Calu3 (cell line): ENCODE measurements around the gene RND3. TPM values are rescaled to one million over a fixed set of nuclear protein-coding genes. Genes with fewer than 3 reads are reported as not detected.
A peak's percentile ranks its signal among the peaks of the same experiment; 100 is the strongest.

Source experiments
- BruUV-seq: library from RNA; stranded (reverse); fragments of 400-500 nt; replicated peaks from 2 replicates; lab custom pipeline; 2021; lab: Mats Ljungman, UMichigan
- CTCF ChIA-PET: fragments of 300-600 bp; sonication (Branson Sonifier 250); formaldehyde crosslinking; loops from one replicate; lab custom pipeline; 2022; ENCODE audit warnings: antibody characterized with exemption; lab: Charles Lee
- DNase-seq: peaks from one replicate; pipeline ENCODE4 v3.0.0; 2022
- H3K27ac Mint-ChIP-seq: one replicate; pipeline ENCODE4 v1.8.0; 2022; ENCODE audit warnings: mixed read lengths; ENCODE audit not compliant: unreplicated experiment
- H3K27me3 Mint-ChIP-seq: one replicate; pipeline ENCODE4 v1.8.0; 2022; ENCODE audit warnings: mixed read lengths; ENCODE audit not compliant: unreplicated experiment
- H3K36me3 Mint-ChIP-seq: one replicate; pipeline ENCODE4 v1.8.0; 2022; ENCODE audit warnings: mild to moderate bottlenecking, moderate library complexity, mixed read lengths; ENCODE audit not compliant: insufficient read depth, unreplicated experiment
- H3K4me1 Mint-ChIP-seq: one replicate; pipeline ENCODE4 v1.8.0; 2022; ENCODE audit warnings: mild to moderate bottlenecking, low read depth, mixed read lengths; ENCODE audit not compliant: unreplicated experiment
- H3K4me3 Mint-ChIP-seq: one replicate; pipeline ENCODE4 v1.8.0; 2022; ENCODE audit warnings: mild to moderate bottlenecking, low read depth, moderate library complexity, mixed read lengths; ENCODE audit not compliant: unreplicated experiment
- H3K9me3 Mint-ChIP-seq: one replicate; pipeline ENCODE4 v1.8.0; 2022; ENCODE audit warnings: low read depth, mixed read lengths; ENCODE audit not compliant: unreplicated experiment
- CTCF ChIP-seq: fragments of 200-600 bp; IDR thresholded peaks from one replicate; pipeline ENCODE4 v1.8.0; 2022; ENCODE audit warnings: antibody characterized with exemption; ENCODE audit not compliant: unreplicated experiment
- intact Hi-C: fragments of 100-400 bp; cut with micrococcal nuclease; formaldehyde crosslinking; loops from one replicate; pipeline ENCODE4 v1.10.0; 2022; ENCODE audit not compliant: unreplicated experiment
- total RNA-seq: library from RNA; stranded (reverse); gene quantifications from 2 replicates; pipeline ENCODE4 v1.2.3, GENCODE V29; 2022

RND3 gene
- total RNA-seq, 1 experiment from 2014 or later = 118 TPM

DNA sequence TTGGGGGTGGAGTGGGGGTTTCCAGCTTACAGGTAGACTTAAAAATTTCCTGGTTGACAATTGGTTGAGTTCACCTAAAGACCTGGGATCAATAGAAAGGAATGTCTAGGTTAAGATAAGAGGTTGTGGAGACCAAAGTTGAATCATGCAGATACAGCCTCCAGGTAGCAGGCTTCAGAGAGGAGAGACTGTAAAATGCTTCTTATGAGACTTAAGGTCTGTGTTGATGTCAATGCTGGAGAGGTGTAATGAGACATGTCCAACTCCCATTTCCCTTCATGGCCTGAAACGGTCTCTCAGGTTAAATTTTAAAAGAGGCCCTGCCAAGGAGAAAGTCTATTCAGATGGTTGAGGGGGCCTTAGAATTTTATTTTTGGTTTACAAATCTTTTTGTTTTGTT is 38.5 kb upstream of the RND3 start:
- peak; percentile 49 for DNase-seq
- BruUV-seq = no TSS peak
- Mint-ChIP-seq H3K27me3 (no peaks in the 10 kb centered on the region), H3K27ac (peak overlapping the region; percentile 98), H3K4me1 (peaks cover 53% of the 10 kb centered on the region), H3K9me3 (peaks cover 10% of the 10 kb centered on the region), H3K36me3 (peaks cover 13% of the 10 kb centered on the region), H3K4me3 (peak overlapping the region; percentile 33)
- CTCF ChIA-PET = interaction anchor here (0.9 to 1.4 kb wide), 2 partner anchors 79 to 713 kb away, joined by 3 to 4 read pairs; no protein-coding TSS in a partner anchor
- no peak for TF ChIP-seq CTCF
- intact Hi-C loops = loop anchor here (1.0 to 2.0 kb wide), 2 partner anchors 39 to 75 kb away; partner anchors contain the start of gene RND3

DNA sequence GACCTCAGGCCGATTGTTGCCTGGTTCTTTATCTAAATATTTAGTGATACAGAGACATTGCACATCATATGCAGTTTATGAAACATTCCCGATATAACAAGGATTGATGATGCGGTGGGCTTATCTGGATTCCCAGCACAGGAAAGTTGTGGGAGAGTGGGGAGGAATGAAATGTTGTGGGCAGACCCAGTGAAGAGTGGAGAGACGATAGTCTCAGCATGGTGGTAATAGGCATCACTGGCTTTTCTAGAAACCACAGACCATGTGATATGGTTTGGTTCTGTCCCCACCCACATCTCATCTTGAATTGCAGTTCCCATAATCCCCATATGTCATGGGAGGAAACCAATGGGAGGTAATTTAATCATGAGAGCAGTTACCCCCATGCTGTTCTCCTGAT is 34.8 kb upstream of the RND3 start:
- H3K27ac Mint-ChIP-seq = no peak overlapping the region
- H3K27me3 Mint-ChIP-seq = no peaks in the 10 kb centered on the region
- H3K36me3 Mint-ChIP-seq = peaks cover 6% of the 10 kb centered on the region
- no peak overlapping the region for H3K4me3 Mint-ChIP-seq
- intact Hi-C loops = no loop called here
- H3K4me1 Mint-ChIP-seq = peaks cover 38% of the 10 kb centered on the region
- no TSS peak for BruUV-seq
- H3K9me3 Mint-ChIP-seq = peaks cover 10% of the 10 kb centered on the region
- TF ChIP-seq CTCF = no peak
- CTCF ChIA-PET = no interaction called here
- DNase-seq = no peak

DNA sequence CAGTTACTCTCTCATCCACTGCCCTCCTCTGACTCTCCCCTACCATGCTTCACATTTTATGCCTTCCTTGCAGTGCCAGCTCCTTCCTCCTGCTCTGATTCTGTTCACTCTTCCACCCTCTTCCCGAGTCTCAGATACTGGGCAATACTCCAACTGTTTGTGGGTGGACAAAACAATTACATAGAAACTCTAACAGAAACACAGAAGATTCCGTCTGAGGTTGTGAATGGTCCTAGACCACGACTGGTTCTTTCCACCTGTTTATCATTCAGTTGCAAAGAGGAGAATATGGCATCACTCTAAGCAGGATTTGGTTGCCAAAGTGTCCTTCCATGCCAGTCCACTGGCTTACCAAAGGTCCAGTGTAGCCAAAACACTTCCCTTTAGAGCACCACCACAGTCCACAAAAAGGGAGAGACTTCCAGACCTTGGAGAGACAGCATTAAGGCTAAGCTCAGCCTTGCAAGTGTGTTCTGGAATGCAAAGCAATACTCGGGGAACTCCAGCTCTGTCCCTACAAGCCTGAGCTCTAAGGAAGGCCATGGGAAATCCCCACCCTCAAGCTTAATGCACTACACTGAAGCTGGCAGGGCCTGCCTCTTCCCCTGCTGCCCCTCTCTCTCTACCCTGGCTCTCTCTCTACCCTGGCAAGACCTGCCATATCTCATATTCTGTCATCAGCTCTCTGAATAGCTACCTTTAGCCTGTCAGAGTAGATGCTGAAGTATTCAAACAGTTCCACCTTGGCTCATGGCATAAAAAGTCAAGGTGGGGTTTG is 33.6 kb upstream of the RND3 start:
- peak; percentile 47 for DNase-seq
- Mint-ChIP-seq H3K4me1 (peaks cover 31% of the 10 kb centered on the region), H3K9me3 (peaks cover 10% of the 10 kb centered on the region), H3K36me3 (peaks cover 6% of the 10 kb centered on the region), H3K27ac (peak overlapping the region; percentile 52), H3K4me3 (no peak overlapping the region), H3K27me3 (no peaks in the 10 kb centered on the region)
- TSS peak; percentile 33 for BruUV-seq
- intact Hi-C loops = no loop called here
- TF ChIP-seq CTCF = no peak
- CTCF ChIA-PET = no interaction called here

DNA sequence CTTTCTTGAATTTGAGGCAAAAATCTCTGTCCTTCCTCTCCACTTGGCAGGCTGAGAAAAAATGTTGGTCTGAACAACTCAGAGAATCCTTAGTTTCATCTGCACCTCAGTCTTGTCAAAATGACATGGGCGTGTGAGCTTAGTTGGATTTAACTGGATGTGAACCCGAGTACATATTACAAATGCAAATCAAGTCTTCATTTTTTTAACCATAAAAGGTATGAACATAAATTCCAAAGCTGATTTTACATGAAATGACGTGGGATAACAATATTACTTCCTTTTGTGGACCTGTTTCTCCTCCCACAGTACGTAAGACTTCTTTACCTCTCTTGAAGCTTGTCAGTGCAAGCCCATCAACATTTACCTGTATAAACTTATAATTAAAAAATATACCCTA is 32.6 kb upstream of the RND3 start:
- Mint-ChIP-seq H3K27me3 (no peaks in the 10 kb centered on the region), H3K27ac (no peak overlapping the region), H3K9me3 (peaks cover 10% of the 10 kb centered on the region), H3K4me1 (peaks cover 27% of the 10 kb centered on the region), H3K36me3 (no peaks in the 10 kb centered on the region), H3K4me3 (no peak overlapping the region)
- intact Hi-C loops = no loop called here
- BruUV-seq = no TSS peak
- no peak for DNase-seq
- CTCF ChIA-PET = interaction anchor here (0.9 kb wide), 1 partner anchor 719 kb away, joined by 3 read pairs; no protein-coding TSS in a partner anchor
- no peak for TF ChIP-seq CTCF
